Lung (tissue), 12 donors: ENCODE data around the gene ZBTB7B. TPM values are rescaled to one million over a fixed set of nuclear protein-coding genes. Genes with fewer than 3 reads are reported as not detected.

Experiments used
- ATAC-seq: fragments of 200-7000 bp; cut with Tn5 transposase; one replicate; pipeline ENCODE4 v1.9.1; 2020; ENCODE audit warnings: moderate number of reproducible peaks; ENCODE audit not compliant: insufficient read depth, low FRiP score
- DNase-seq, 3 donors: peaks; one replicate each; pipeline ENCODE4 v3.0.0-alpha.2; 2013 to 2017
- H3K27ac ChIP-seq, 2 donors: one replicate each; pipeline ENCODE4 v1.5.1; 2013; ENCODE audit warnings: mild to moderate bottlenecking in 2 of 2, moderate library complexity in 2 of 2, control low read depth in 1 of 2, inconsistent platforms in 1 of 2, low read depth in 1 of 2, low read length in 1 of 2
- H3K27me3 ChIP-seq, 3 donors: one replicate each; pipeline ENCODE4 v1.5.1; 2013; ENCODE audit warnings: low read length in 2 of 3; ENCODE audit not compliant: control insufficient read depth in 3 of 3, insufficient read depth in 3 of 3
- H3K36me3 ChIP-seq, 4 donors: one replicate each; pipeline ENCODE4 v1.5.1; 2013; ENCODE audit warnings: low read length in 4 of 4, mild to moderate bottlenecking in 1 of 4, moderate library complexity in 1 of 4; ENCODE audit not compliant: control insufficient read depth in 4 of 4, insufficient read depth in 4 of 4
- H3K4me1 ChIP-seq, 5 donors: one replicate each; pipeline ENCODE4 v1.5.1; 2013; ENCODE audit warnings: low read length in 5 of 5, mild to moderate bottlenecking in 2 of 5, moderate library complexity in 1 of 5; ENCODE audit not compliant: control insufficient read depth in 5 of 5, insufficient read depth in 5 of 5
- H3K4me3 ChIP-seq: one replicate; pipeline ENCODE4 v1.5.1; 2013; ENCODE audit warnings: mild to moderate bottlenecking, control low read depth, moderate library complexity
- H3K9ac ChIP-seq, 2 donors: one replicate each; pipeline ENCODE4 v1.5.1; 2013; ENCODE audit warnings: low read length in 2 of 2, control low read depth in 1 of 2; ENCODE audit not compliant: insufficient read depth in 1 of 2
- H3K9me3 ChIP-seq, 4 donors: one replicate each; pipeline ENCODE4 v1.5.1; 2013; ENCODE audit warnings: low read length in 3 of 4, mild to moderate bottlenecking in 1 of 4, moderate library complexity in 1 of 4; ENCODE audit not compliant: control insufficient read depth in 4 of 4, insufficient read depth in 3 of 4
- WGBS, 2 donors: extraction: QIAGEN DNeasy Blood & Tissue Kit; methylation state at CpG; one replicate each; pipeline ENCODE4 v1.1.7; 2013; 5-methylcytosine and 5-hydroxymethylcytosine counted together
- polyA plus RNA-seq, 2 donors: library from polyadenylated mRNA; stranded (reverse); fragments of 200-250 nt; gene quantifications; one replicate each; pipeline ENCODE4 v1.2.1, GENCODE V29; 2013
- total RNA-seq, 2 donors: library from RNA; depleted of rRNA in 1 of 2; stranded (reverse); fragments of >200 nt in 1 of 2; gene quantifications; one replicate each; pipeline ENCODE4 v1.2.1, GENCODE V29; 2014 to 2021
- TF ChIP-seq, protein P1 (sequence below): IDR thresholded peaks from 2 replicates; pipeline ENCODE4 v1.5.1; 2012; ENCODE audit warnings: mild to moderate bottlenecking; ENCODE audit errors: control extremely low read depth, extremely low read depth
- donor health status: control.
- donor health status: control.
- donor health status: Bipolar disorder and iron deficiency.
- donor health status: healthy.
- donor health status: DM: yes; HTN: yes; CAD: no.

ZBTB7B gene
- total and polyA plus RNA-seq, 4 donors, result 41.9 to 83.3 (median 55.2) TPM

GRCh38 chr1:155048449-155049334, 46.1 kb downstream of the ZBTB7B start:
- Histone ChIP-seq H3K36me3 (peaks cover 0 to under 1% (median 0%) of the 10 kb centered on the region in 4 donors), H3K9me3 (no peaks in the 10 kb centered on the region), H3K27me3 (no peaks in the 10 kb centered on the region), H3K27ac (no peak overlapping the region), H3K4me1 (peaks cover 0 to 33% (median 16%) of the 10 kb centered on the region in 5 donors), H3K4me3 (no peak overlapping the region), H3K9ac (no peak overlapping the region)
- ATAC-seq (no peak), DNase-seq (no peak)
- TF ChIP-seq, protein P1, sequence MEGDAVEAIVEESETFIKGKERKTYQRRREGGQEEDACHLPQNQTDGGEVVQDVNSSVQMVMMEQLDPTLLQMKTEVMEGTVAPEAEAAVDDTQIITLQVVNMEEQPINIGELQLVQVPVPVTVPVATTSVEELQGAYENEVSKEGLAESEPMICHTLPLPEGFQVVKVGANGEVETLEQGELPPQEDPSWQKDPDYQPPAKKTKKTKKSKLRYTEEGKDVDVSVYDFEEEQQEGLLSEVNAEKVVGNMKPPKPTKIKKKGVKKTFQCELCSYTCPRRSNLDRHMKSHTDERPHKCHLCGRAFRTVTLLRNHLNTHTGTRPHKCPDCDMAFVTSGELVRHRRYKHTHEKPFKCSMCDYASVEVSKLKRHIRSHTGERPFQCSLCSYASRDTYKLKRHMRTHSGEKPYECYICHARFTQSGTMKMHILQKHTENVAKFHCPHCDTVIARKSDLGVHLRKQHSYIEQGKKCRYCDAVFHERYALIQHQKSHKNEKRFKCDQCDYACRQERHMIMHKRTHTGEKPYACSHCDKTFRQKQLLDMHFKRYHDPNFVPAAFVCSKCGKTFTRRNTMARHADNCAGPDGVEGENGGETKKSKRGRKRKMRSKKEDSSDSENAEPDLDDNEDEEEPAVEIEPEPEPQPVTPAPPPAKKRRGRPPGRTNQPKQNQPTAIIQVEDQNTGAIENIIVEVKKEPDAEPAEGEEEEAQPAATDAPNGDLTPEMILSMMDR, result no peak
- 91 to 100% methylated on average over 8 of the region's 8 CpGs for WGBS, 2 donors

DNA sequence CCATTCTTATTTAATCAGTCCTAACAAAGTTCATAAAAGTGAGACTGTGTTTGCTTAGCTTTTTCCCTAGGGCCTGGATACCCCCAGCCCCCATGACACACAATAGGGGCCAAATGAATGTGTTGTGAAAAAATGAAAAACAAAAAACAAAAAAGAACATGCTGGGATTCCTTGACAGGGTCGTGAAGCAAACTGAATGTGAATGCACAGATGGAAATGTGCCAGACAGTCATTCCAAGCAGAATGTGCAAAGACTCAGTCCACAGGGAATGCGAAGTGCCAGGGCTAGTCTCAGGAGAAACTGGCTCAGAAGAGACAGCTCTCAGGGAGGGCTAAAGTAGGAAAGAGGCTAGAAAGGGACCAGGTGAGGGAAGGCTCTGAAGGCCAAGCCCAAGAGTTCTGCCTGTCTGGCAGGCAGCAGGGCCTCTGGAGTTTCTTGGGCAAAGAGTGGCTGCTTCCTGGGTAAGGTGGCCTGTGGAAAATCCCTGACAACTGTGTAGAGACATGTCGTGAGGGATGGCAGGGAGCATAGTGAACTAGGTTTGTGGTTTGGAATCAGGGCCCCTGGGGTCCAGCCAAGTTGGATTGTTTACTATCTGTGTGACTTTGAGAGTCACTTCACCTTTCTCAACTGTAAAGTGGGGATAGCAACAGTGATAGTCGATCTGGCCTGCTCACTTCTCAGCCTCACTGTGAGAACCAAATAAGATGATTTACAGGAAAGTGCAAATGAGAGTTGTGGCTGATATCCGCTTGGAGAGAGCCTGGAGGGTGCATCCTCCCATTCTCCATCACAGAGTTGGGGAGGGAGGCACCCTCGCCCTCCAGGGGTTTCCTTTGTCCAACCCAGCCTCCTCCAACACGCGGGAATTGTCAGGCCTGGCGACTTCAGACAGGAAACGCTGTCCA, 47.3 kb downstream of the ZBTB7B start:
- Histone ChIP-seq H3K4me3 (no peak overlapping the region), H3K4me1 (peaks cover 0 to 33% (median 16%) of the 10 kb centered on the region in 5 donors), H3K9ac (peak overlapping the region in 1 of 2 donors; percentile 29), H3K27me3 (no peaks in the 10 kb centered on the region), H3K36me3 (peaks cover 0 to 10% (median 0%) of the 10 kb centered on the region in 4 donors), H3K27ac (peak overlapping the region; percentile 92 to 97), H3K9me3 (no peaks in the 10 kb centered on the region)
- WGBS, 2 donors, result 15 to 24% methylated on average over 10 of the region's 10 CpGs
- ATAC-seq, result no peak
- TF ChIP-seq, protein P1, result no peak
- peak; percentile 65 to 83 (median 72) for DNase-seq

- Histone ChIP-seq H3K27ac (peak within 1 kb of the TSS; percentile 92 to 97), H3K9ac (peak within 1 kb of the TSS; percentile 11 to 47), H3K36me3 (peaks cover 0 to 13% (median 2%) of the 10 kb centered on the region in 4 donors), H3K4me3 (peak within 1 kb of the TSS; percentile 84), H3K27me3 (no peaks in the 10 kb centered on the region), H3K9me3 (no peaks in the 10 kb centered on the region), H3K4me1 (peaks cover 0 to 33% (median 12%) of the 10 kb centered on the region in 5 donors)
- ATAC-seq, result peak; percentile 83
- WGBS, 2 donors, result 0 to 1% methylated on average over 59 to 99 of the region's 99 CpGs
- DNase-seq, result peak; percentile 78 to 89 (median 81)
- TF ChIP-seq, protein P1, result peak; percentile 81
Observed at GRCh38 chr1:155050560-155051341, 48.1 kb downstream of the ZBTB7B start, which contains the start of gene ADAM15. Gene ADAM15 (plus strand): TSS chr1:155051316. CDS start chr1:155051387, 71 bp downstream.
